ENCODE measurements around the gene OSBP. TPM values are rescaled to one million over a fixed set of nuclear protein-coding genes. Genes with fewer than 3 reads are reported as not detected.
A peak's percentile ranks its signal among the peaks of the same experiment; 100 is the strongest.

OSBP gene
- total and polyA plus RNA-seq, 9 of the 15 experiments (the other 6 are each of a cell fraction or from before 2014, with no cell fraction given): 11.7 to 49.0 (median 28.7) TPM

- TF ChIP-seq AFF1 (IDR thresholded peaks at IDR 0.05; ENCODE audit: low read depth in 1 of 2, partially characterized antibody in 2 of 2): peak; percentile 39 to 81
- no peak for TF ChIP-seq CHD1 (IDR thresholded peaks at IDR 0.05; ENCODE audit: low read length)
- peak; percentile 100 for TF ChIP-seq TBP (optimal IDR thresholded peaks at IDR 0.05; ENCODE audit: low read depth, low read length)
- no peak for TF ChIP-seq HBP1 (CRISPR knock-in tag; IDR thresholded peaks at IDR 0.05)
- peak; percentile 65 for TF ChIP-seq CXXC5 (CRISPR knock-in tag; IDR thresholded peaks at IDR 0.05)
- peak; percentile 61 for TF ChIP-seq GABPA (tag; conservative IDR thresholded peaks at IDR 0.05; ENCODE audit: low read depth)
- peak in 1 of 2 experiments; percentile 25; a peak in 1 of 4 replicates for TF ChIP-seq ZNF639 (CRISPR knock-in tag; conservative IDR thresholded peaks at IDR 0.05 in 1 of 2, IDR thresholded peaks at IDR 0.05 in 1 of 2)
- TF ChIP-seq E2F8 (IDR thresholded peaks at IDR 0.05; ENCODE audit: low read depth, partially characterized antibody): peak; percentile 21
- no peak for TF ChIP-seq HNRNPL (IDR thresholded peaks at IDR 0.05; ENCODE audit: low read depth, low read length)
- TF ChIP-seq SMAD3 (CRISPR knock-in tag; conservative IDR thresholded peaks at IDR 0.05): no peak
- peak; percentile 66 for TF ChIP-seq SOX6 (IDR thresholded peaks at IDR 0.05)
- TF ChIP-seq MAFF (IDR thresholded peaks at IDR 0.05; ENCODE audit: low read length): 0 out of 2 replicates have a peak, but pooled peaks have one; percentile 1
- no peak for TF ChIP-seq PCBP2 (IDR thresholded peaks at IDR 0.05; ENCODE audit: low read depth, low read length, poor library complexity, severe bottlenecking)
- peak; percentile 58; the same call in 1 of the 2 replicates for TF ChIP-seq KLF1 (tag; IDR thresholded peaks at IDR 0.05)
- TF ChIP-seq E2F3 (CRISPR knock-in tag; IDR thresholded peaks at IDR 0.05): no peak
- no peak for TF ChIP-seq HDAC6 (IDR thresholded peaks at IDR 0.05; ENCODE audit: low read depth, low read length)
- TF ChIP-seq ZNF324 (CRISPR knock-in tag; IDR thresholded peaks at IDR 0.05): no peak
Measured at GRCh38 chr11:59556115-59556916, 59.3 kb downstream of the OSBP start (continued).

Measured in K562 (cell line).